Measurements from ENCODE around the gene KRT73.

KRT73 gene

GRCh38 chr12:52579468-52580465, 38.6 kb downstream of the KRT73 start:
- no peak for ATAC-seq (replicated peaks)
- Mint-ChIP-seq H3K36me3 (ENCODE audit: insufficient read depth) (peaks cover 4% of the 10 kb centered on the region), H3K9me3 (no peaks in the 10 kb centered on the region), H3K4me1 (ENCODE audit: low read depth in 2 of 2) (peaks cover 20 to 37% of the 10 kb centered on the region in 2 donors), H3K4me3 (no peak overlapping the region), H3K27ac (peak overlapping the region in 1 of 2 donors; percentile 76), H3K27me3 (peaks cover 8 to 40% of the 10 kb centered on the region in 2 donors)
- no peak for DNase-seq

- peaks cover 20 to 29% of the 10 kb centered on the region in 2 donors for H3K4me1 Mint-ChIP-seq (ENCODE audit: low read depth in 2 of 2)
- H3K4me3 Mint-ChIP-seq, result no peak overlapping the region
- no peaks in the 10 kb centered on the region for H3K9me3 Mint-ChIP-seq
- no peak for DNase-seq
- ATAC-seq (replicated peaks), result no peak
- H3K27ac Mint-ChIP-seq, result no peak overlapping the region
- peaks cover 8 to 42% of the 10 kb centered on the region in 2 donors for H3K27me3 Mint-ChIP-seq
- H3K36me3 Mint-ChIP-seq (ENCODE audit: insufficient read depth), result peaks cover 4% of the 10 kb centered on the region
Observed at GRCh38 chr12:52578469-52578868, 39.9 kb downstream of the KRT73 start.

GRCh38 chr12:52577316-52577715, 41.0 kb downstream of the KRT73 start:
- H3K27ac Mint-ChIP-seq, result no peak overlapping the region
- peaks cover 4% of the 10 kb centered on the region for H3K36me3 Mint-ChIP-seq (ENCODE audit: insufficient read depth)
- no peak overlapping the region for H3K4me3 Mint-ChIP-seq
- DNase-seq (no peak), ATAC-seq (replicated peaks) (no peak)
- H3K9me3 Mint-ChIP-seq, result no peaks in the 10 kb centered on the region
- peaks cover 8 to 50% of the 10 kb centered on the region in 2 donors for H3K27me3 Mint-ChIP-seq
- H3K4me1 Mint-ChIP-seq (ENCODE audit: low read depth in 2 of 2), result peaks cover 16 to 29% of the 10 kb centered on the region in 2 donors

- Mint-ChIP-seq H3K9me3 (no peaks in the 10 kb centered on the region), H3K4me3 (no peak overlapping the region), H3K36me3 (ENCODE audit: insufficient read depth) (peaks cover 4% of the 10 kb centered on the region), H3K27me3 (peaks cover 8 to 50% of the 10 kb centered on the region in 2 donors), H3K4me1 (ENCODE audit: low read depth in 2 of 2) (peaks cover 16 to 32% of the 10 kb centered on the region in 2 donors), H3K27ac (no peak overlapping the region)
- peak; percentile 21 for ATAC-seq (replicated peaks)
- no peak for DNase-seq
Observed at GRCh38 chr12:52575948-52576347, 42.4 kb downstream of the KRT73 start.

GRCh38 chr12:52575256-52575655, 43.1 kb downstream of the KRT73 start:
- DNase-seq, result no peak
- ATAC-seq (replicated peaks), result no peak
- H3K9me3 Mint-ChIP-seq, result no peaks in the 10 kb centered on the region
- no peak overlapping the region for H3K4me3 Mint-ChIP-seq
- no peak overlapping the region for H3K27ac Mint-ChIP-seq
- H3K36me3 Mint-ChIP-seq (ENCODE audit: insufficient read depth), result peaks cover 4% of the 10 kb centered on the region
- H3K27me3 Mint-ChIP-seq, result peaks cover 2 to 50% of the 10 kb centered on the region in 2 donors
- H3K4me1 Mint-ChIP-seq (ENCODE audit: low read depth in 2 of 2), result peaks cover 12 to 26% of the 10 kb centered on the region in 2 donors

- peaks cover 4% of the 10 kb centered on the region for H3K36me3 Mint-ChIP-seq (ENCODE audit: insufficient read depth)
- ATAC-seq (replicated peaks) (no peak), DNase-seq (no peak)
- peaks cover 0 to 49% of the 10 kb centered on the region in 2 donors for H3K27me3 Mint-ChIP-seq
- H3K27ac Mint-ChIP-seq, result peak within 1 kb of the TSS in 1 of 2 donors; percentile 86
- H3K9me3 Mint-ChIP-seq, result no peaks in the 10 kb centered on the region
- H3K4me1 Mint-ChIP-seq (ENCODE audit: low read depth in 2 of 2), result peaks cover 12 to 23% of the 10 kb centered on the region in 2 donors
- H3K4me3 Mint-ChIP-seq, result no peak within 1 kb of the TSS
Observed at GRCh38 chr12:52573743-52574142, 44.6 kb downstream of the KRT73 start, which contains the start of gene KRT74. KRT74 (minus strand) TSS chr12:52573843; CDS start chr12:52573777, 66 bp downstream.

- DNase-seq (no peak), ATAC-seq (replicated peaks) (no peak)
- no peak overlapping the region for H3K4me3 Mint-ChIP-seq
- H3K4me1 Mint-ChIP-seq (ENCODE audit: low read depth in 2 of 2), result peaks cover 13 to 28% of the 10 kb centered on the region in 2 donors
- H3K27ac Mint-ChIP-seq, result no peak overlapping the region
- H3K36me3 Mint-ChIP-seq (ENCODE audit: insufficient read depth), result peaks cover 4% of the 10 kb centered on the region
- no peaks in the 10 kb centered on the region for H3K9me3 Mint-ChIP-seq
- H3K27me3 Mint-ChIP-seq, result peaks cover 0 to 49% of the 10 kb centered on the region in 2 donors
Observed at GRCh38 chr12:52573306-52573705, 45.1 kb downstream of the KRT73 start.

GRCh38 chr12:52570511-52570910, 47.8 kb downstream of the KRT73 start:
- no peak for DNase-seq
- Mint-ChIP-seq H3K27ac (peak overlapping the region; percentile 39 to 79), H3K4me1 (ENCODE audit: low read depth in 2 of 2) (peaks cover 24 to 49% of the 10 kb centered on the region in 2 donors), H3K4me3 (no peak overlapping the region), H3K9me3 (no peaks in the 10 kb centered on the region), H3K36me3 (ENCODE audit: insufficient read depth) (peaks cover 6% of the 10 kb centered on the region), H3K27me3 (peaks cover 0 to 56% of the 10 kb centered on the region in 2 donors)
- ATAC-seq (replicated peaks), result no peak

GRCh38 chr12:52568111-52568510, 50.2 kb downstream of the KRT73 start:
- Mint-ChIP-seq H3K36me3 (ENCODE audit: insufficient read depth) (peaks cover 6% of the 10 kb centered on the region), H3K27me3 (peaks cover 0 to 66% of the 10 kb centered on the region in 2 donors), H3K4me3 (peak overlapping the region; percentile 65 to 76), H3K9me3 (no peaks in the 10 kb centered on the region), H3K27ac (peak overlapping the region; percentile 94 to 97), H3K4me1 (ENCODE audit: low read depth in 2 of 2) (peaks cover 26 to 41% of the 10 kb centered on the region in 2 donors)
- DNase-seq (no peak), ATAC-seq (replicated peaks) (no peak)

- no peaks in the 10 kb centered on the region for H3K9me3 Mint-ChIP-seq
- peak overlapping the region; percentile 94 to 97 for H3K27ac Mint-ChIP-seq
- peaks cover 0 to 54% of the 10 kb centered on the region in 2 donors for H3K27me3 Mint-ChIP-seq
- H3K4me3 Mint-ChIP-seq, result peak overlapping the region; percentile 65 to 76
- peak; percentile 89 for ATAC-seq (replicated peaks)
- peak; percentile 76 to 86 (median 77) for DNase-seq
- peaks cover 6% of the 10 kb centered on the region for H3K36me3 Mint-ChIP-seq (ENCODE audit: insufficient read depth)
- H3K4me1 Mint-ChIP-seq (ENCODE audit: low read depth in 2 of 2), result peaks cover 24 to 31% of the 10 kb centered on the region in 2 donors
Observed at GRCh38 chr12:52566847-52567291, 51.5 kb downstream of the KRT73 start.

GRCh38 chr12:52564582-52564981, 53.8 kb downstream of the KRT73 start:
- no peak overlapping the region for H3K4me3 Mint-ChIP-seq

GRCh38 chr12:52561880-52562449, 56.4 kb downstream of the KRT73 start:
- Mint-ChIP-seq H3K36me3 (ENCODE audit: insufficient read depth) (peaks cover 6% of the 10 kb centered on the region), H3K4me1 (ENCODE audit: low read depth in 2 of 2) (peaks cover 44 to 57% of the 10 kb centered on the region in 2 donors), H3K27me3 (peaks cover 0 to 57% of the 10 kb centered on the region in 2 donors), H3K27ac (peak overlapping the region in 1 of 2 donors; percentile 63), H3K4me3 (no peak overlapping the region), H3K9me3 (no peaks in the 10 kb centered on the region)
- DNase-seq (no peak), ATAC-seq (replicated peaks) (no peak)

More at GRCh38 chr12:52564582-52564981, 53.8 kb downstream of the KRT73 start:
- Mint-ChIP-seq H3K9me3 (no peaks in the 10 kb centered on the region), H3K27ac (no peak overlapping the region), H3K4me1 (ENCODE audit: low read depth in 2 of 2) (peaks cover 36 to 52% of the 10 kb centered on the region in 2 donors), H3K36me3 (ENCODE audit: insufficient read depth) (peaks cover 9% of the 10 kb centered on the region), H3K27me3 (peaks cover 0 to 42% of the 10 kb centered on the region in 2 donors)
- ATAC-seq (replicated peaks) (no peak), DNase-seq (no peak)

GRCh38 chr12:52559979-52560378, 58.4 kb downstream of the KRT73 start:
- peak overlapping the region; percentile 63 to 73 for H3K4me3 Mint-ChIP-seq
- no peaks in the 10 kb centered on the region for H3K9me3 Mint-ChIP-seq
- peak overlapping the region; percentile 88 to 90 for H3K27ac Mint-ChIP-seq
- H3K36me3 Mint-ChIP-seq (ENCODE audit: insufficient read depth), result peaks cover 7% of the 10 kb centered on the region
- H3K4me1 Mint-ChIP-seq (ENCODE audit: low read depth in 2 of 2), result peaks cover 44 to 62% of the 10 kb centered on the region in 2 donors
- ATAC-seq (replicated peaks) (peak; percentile 11), DNase-seq (no peak)
- peaks cover 0 to 38% of the 10 kb centered on the region in 2 donors for H3K27me3 Mint-ChIP-seq
